Adrenal gland (tissue), 5 donors: ENCODE data around the gene INTS15.

Experiments
- CTCF ChIP-seq, 6 experiments: fragments of 450-650 bp in 4 of 6; fragments of 200-600 bp in 2 of 6; sonication (generic) in 1 of 6; IDR thresholded peaks; 1 replicate in 5 of 6; 2 replicates in 1 of 6; pipeline versions ENCODE4 v1.5.1 to v1.8.0; 2016 to 2021; ENCODE audit warnings: antibody characterized with exemption in 6 of 6, mild to moderate bottlenecking in 2 of 6, moderate library complexity in 1 of 6
- POLR2A ChIP-seq, 2 donors: fragments of 450-650 bp; IDR thresholded peaks; one replicate each; pipeline ENCODE4 v1.6.1; 2017; ENCODE audit warnings: antibody characterized with exemption in 2 of 2, mild to moderate bottlenecking in 2 of 2, moderate library complexity in 1 of 2
- donor health status: DM: no; HTN: no; CAD: no.

GRCh38 chr7:6558837-6559236 is 31.0 kb upstream of the INTS15 start:
- peak in 2 of 6 experiments; percentile 32 to 37 for TF ChIP-seq CTCF (IDR thresholded peaks at IDR 0.05)
- no peak for TF ChIP-seq POLR2A (IDR thresholded peaks at IDR 0.05)
